GM23338 (cell line): ENCODE results near the gene H2AZ2. TPM values are rescaled to one million over a fixed set of nuclear protein-coding genes. Genes with fewer than 3 reads are reported as not detected.

Experiments used
- ATAC-seq: fragments of 200-7000 bp; cut with Tn5 transposase; 3 replicates; pipeline ENCODE4 v1.9.1; 2020
- DNase-seq: peaks from one replicate; pipeline ENCODE4 v3.0.0-alpha.2; 2015; ENCODE audit warnings: low spot score
- H2AFZ ChIP-seq: fragments of 200-600 bp; sonication (generic); 2 replicates; pipeline ENCODE4 v1.8.0; 2016; ENCODE audit warnings: antibody characterized with exemption, mild to moderate bottlenecking, moderate library complexity
- H3F3A ChIP-seq: fragments of 200-600 bp; sonication (generic); replicated peaks from 2 replicates; pipeline ENCODE4 v1.8.0; 2017; ENCODE audit warnings: antibody characterized with exemption, mixed run types, low read depth
- H3K27ac ChIP-seq: fragments of 200-600 bp; sonication (generic); 2 replicates; pipeline ENCODE4 v1.6.1; 2016; ENCODE audit warnings: low read depth
- H3K27me3 ChIP-seq: fragments of 200-600 bp; sonication (generic); 2 replicates; pipeline ENCODE4 v1.8.0; 2016; ENCODE audit warnings: mild to moderate bottlenecking, mixed run types, moderate library complexity; ENCODE audit not compliant: insufficient read depth
- H3K36me3 ChIP-seq: fragments of 200-600 bp; sonication (generic); 2 replicates; pipeline ENCODE4 v1.8.0; 2016; ENCODE audit warnings: mild to moderate bottlenecking; ENCODE audit not compliant: insufficient read depth
- H3K4me1 ChIP-seq: fragments of 200-600 bp; sonication (generic); 2 replicates; pipeline ENCODE4 v1.8.0; 2016; ENCODE audit warnings: mild to moderate bottlenecking, moderate library complexity; ENCODE audit not compliant: insufficient read depth
- H3K4me2 ChIP-seq: fragments of 200-600 bp; sonication (generic); 2 replicates; pipeline ENCODE4 v1.7.1; 2017; ENCODE audit warnings: mixed run types
- H3K4me3 ChIP-seq: fragments of 200-600 bp; sonication (generic); 2 replicates; pipeline ENCODE4 v1.6.1; 2016; ENCODE audit warnings: mixed run types
- H3K79me2 ChIP-seq: fragments of 200-600 bp; sonication (generic); replicated peaks from 2 replicates; pipeline ENCODE4 v1.8.0; 2017; ENCODE audit warnings: mild to moderate bottlenecking; ENCODE audit not compliant: insufficient read depth
- H3K9me2 ChIP-seq: fragments of 200-600 bp; sonication (generic); 2 replicates; pipeline ENCODE4 v1.8.0; 2017; ENCODE audit not compliant: insufficient read depth
- H4K20me1 ChIP-seq: fragments of 200-600 bp; sonication (generic); replicated peaks from 2 replicates; pipeline ENCODE4 v1.8.0; 2017; ENCODE audit warnings: mild to moderate bottlenecking; ENCODE audit not compliant: insufficient read depth
- H3K27ac Mint-ChIP-seq: 2 replicates; pipeline ENCODE4 v1.8.0; 2020; ENCODE audit warnings: inconsistent platforms, mild to moderate bottlenecking, moderate library complexity, mixed read lengths
- H3K27me3 Mint-ChIP-seq: 3 replicates; pipeline ENCODE4 v1.8.0; 2022; ENCODE audit warnings: low read depth, mild to moderate bottlenecking, moderate library complexity, mixed read lengths, inconsistent platforms; ENCODE audit not compliant: insufficient read depth, poor library complexity
- H3K36me3 Mint-ChIP-seq: 3 replicates; pipeline ENCODE4 v1.8.0; 2021; ENCODE audit warnings: low read depth, mild to moderate bottlenecking, inconsistent platforms, moderate library complexity, mixed read lengths
- H3K4me1 Mint-ChIP-seq: 3 replicates; pipeline ENCODE4 v1.8.0; 2020; ENCODE audit warnings: mild to moderate bottlenecking, inconsistent platforms, mixed read lengths
- H3K4me3 Mint-ChIP-seq: 3 replicates; pipeline ENCODE4 v1.8.0; 2021; ENCODE audit warnings: moderate library complexity, mild to moderate bottlenecking, inconsistent platforms, mixed read lengths
- H3K9me3 Mint-ChIP-seq: 3 replicates; pipeline ENCODE4 v1.8.0; 2020; ENCODE audit warnings: moderate library complexity, mild to moderate bottlenecking, inconsistent platforms, mixed read lengths
- CREB1 ChIP-seq: fragments of 250-450 bp; sonication (Bioruptor Pico); IDR thresholded peaks from 2 replicates; pipeline ENCODE4 v1.5.0; 2020; ENCODE audit warnings: low read depth, mild to moderate bottlenecking, moderate library complexity
- EZH2 ChIP-seq: fragments of 200-600 bp; sonication (generic); IDR thresholded peaks from one replicate; pipeline ENCODE4 v1.8.0; 2017; ENCODE audit warnings: antibody characterized with exemption, mild to moderate bottlenecking, low read depth; ENCODE audit not compliant: unreplicated experiment
- EZH2phosphoT487 ChIP-seq: fragments of 200-600 bp; sonication (generic); IDR thresholded peaks from one replicate; pipeline ENCODE4 v1.8.1; 2018; ENCODE audit warnings: antibody characterized with exemption; ENCODE audit not compliant: unreplicated experiment
- JUNB ChIP-seq: IDR thresholded peaks from one replicate; pipeline ENCODE4 v1.6.1; 2016; ENCODE audit warnings: antibody characterized with exemption; ENCODE audit not compliant: unreplicated experiment
- NANOG ChIP-seq: IDR thresholded peaks from 2 replicates; pipeline ENCODE4 v1.6.1; 2016; ENCODE audit warnings: antibody characterized with exemption, borderline replicate concordance
- POLR2AphosphoS5 ChIP-seq: IDR thresholded peaks from 2 replicates; pipeline ENCODE4 v1.6.1; 2016; ENCODE audit warnings: antibody characterized with exemption, low read depth
- STAT1 ChIP-seq: IDR thresholded peaks from one replicate; pipeline ENCODE4 v1.6.1; 2016; ENCODE audit warnings: antibody characterized with exemption; ENCODE audit not compliant: unreplicated experiment
- ZNF114 ChIP-seq: fragments of 250-450 bp; sonication (Bioruptor Pico); IDR thresholded peaks from 2 replicates; pipeline ENCODE4 v1.5.0; 2020; ENCODE audit warnings: mild to moderate bottlenecking, moderate library complexity
- ZNF331 ChIP-seq: fragments of 250-450 bp; sonication (Bioruptor Pico); IDR thresholded peaks from 2 replicates; pipeline ENCODE4 v1.5.0; 2020; ENCODE audit warnings: low read depth, mild to moderate bottlenecking, moderate library complexity
- ZNF462 ChIP-seq: fragments of 250-450 bp; sonication (Bioruptor Pico); IDR thresholded peaks from 2 replicates; pipeline ENCODE4 v1.5.0; 2020; ENCODE audit warnings: mild to moderate bottlenecking, moderate library complexity
- polyA plus RNA-seq: library from polyadenylated mRNA; unstranded; fragments of >200 nt; fragmentation: Nextera tagmentation; extraction: Ambion mirVana; gene quantifications from 2 replicates; pipeline ENCODE4 v1.2.1, GENCODE V29; 2016
- total RNA-seq: library from RNA; depleted of rRNA; stranded (reverse); fragments of >200 nt; shearing (Covaris generic); gene quantifications from 2 replicates; pipeline ENCODE4 v1.2.3, GENCODE V29; 2014
- TF ChIP-seq, protein P1 (sequence below): IDR thresholded peaks from 2 replicates; pipeline ENCODE4 v1.6.1; 2016; ENCODE audit warnings: antibody characterized with exemption
- TF ChIP-seq, protein P2 (sequence below): IDR thresholded peaks from one replicate; pipeline ENCODE4 v1.6.1; 2018; ENCODE audit warnings: antibody characterized with exemption; ENCODE audit not compliant: unreplicated experiment
- TF ChIP-seq, protein P3 (sequence below), 2 experiments: fragments of 200-600 bp in 1 of 2; sonication (generic) in 1 of 2; conservative IDR thresholded peaks; 2 replicates each; pipeline versions ENCODE4 v1.5.1 to v1.6.1; 2016 to 2017; ENCODE audit warnings: antibody characterized with exemption in 2 of 2, low read depth in 2 of 2, mild to moderate bottlenecking in 2 of 2, moderate library complexity in 1 of 2

Gene H2AZ2
- total and polyA plus RNA-seq, 2 experiments from 2014 or later = 215 to 390 TPM

- Mint-ChIP-seq H3K36me3 (peaks cover 20% of the 10 kb centered on the region), H3K27ac (peak within 1 kb of the TSS; percentile 99), H3K4me3 (peak within 1 kb of the TSS; percentile 92), H3K27me3 (peaks cover 11% of the 10 kb centered on the region), H3K4me1 (peaks cover 32% of the 10 kb centered on the region; the same call in 2 of the 3 replicates), H3K9me3 (peaks cover 4% of the 10 kb centered on the region; the same call in 1 of the 3 replicates)
- no peaks in the 10 kb centered on the region for H3K9me2 ChIP-seq
- H3K36me3 ChIP-seq = peaks cover 5% of the 10 kb centered on the region; the same call in 1 of the 2 replicates
- peak within 1 kb of the TSS; percentile 98 for H3K4me3 ChIP-seq
- peak within 1 kb of the TSS; percentile 97 for H2AFZ ChIP-seq
- no peaks in the 10 kb centered on the region for H3K27me3 ChIP-seq
- ATAC-seq (peak; percentile 87), DNase-seq (peak; percentile 96)
- peak within 1 kb of the TSS; percentile 99 for H3K4me2 ChIP-seq
- peaks cover 45% of the 10 kb centered on the region for H3K79me2 ChIP-seq
- peaks cover 29% of the 10 kb centered on the region for H4K20me1 ChIP-seq
- peak within 1 kb of the TSS; percentile 99 for H3K27ac ChIP-seq
- H3K4me1 ChIP-seq = peaks cover 29% of the 10 kb centered on the region
- no peak for TF ChIP-seq ZNF114 (CRISPR knock-in tag)
- TF ChIP-seq POLR2AphosphoS5 = peak; percentile 75
- no peak for TF ChIP-seq JUNB
- no peak for TF ChIP-seq ZNF462 (CRISPR knock-in tag)
- no peak for TF ChIP-seq EZH2
- TF ChIP-seq CREB1 = peak; percentile 99
- no peak for TF ChIP-seq NANOG
- TF ChIP-seq STAT1 = no peak
- TF ChIP-seq EZH2phosphoT487 = no peak
- TF ChIP-seq, protein P1, sequence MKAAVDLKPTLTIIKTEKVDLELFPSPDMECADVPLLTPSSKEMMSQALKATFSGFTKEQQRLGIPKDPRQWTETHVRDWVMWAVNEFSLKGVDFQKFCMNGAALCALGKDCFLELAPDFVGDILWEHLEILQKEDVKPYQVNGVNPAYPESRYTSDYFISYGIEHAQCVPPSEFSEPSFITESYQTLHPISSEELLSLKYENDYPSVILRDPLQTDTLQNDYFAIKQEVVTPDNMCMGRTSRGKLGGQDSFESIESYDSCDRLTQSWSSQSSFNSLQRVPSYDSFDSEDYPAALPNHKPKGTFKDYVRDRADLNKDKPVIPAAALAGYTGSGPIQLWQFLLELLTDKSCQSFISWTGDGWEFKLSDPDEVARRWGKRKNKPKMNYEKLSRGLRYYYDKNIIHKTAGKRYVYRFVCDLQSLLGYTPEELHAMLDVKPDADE = peak; percentile 69; the same call in 1 of the 2 replicates
- no peak for TF ChIP-seq ZNF331 (CRISPR knock-in tag)
- TF ChIP-seq, protein P2, sequence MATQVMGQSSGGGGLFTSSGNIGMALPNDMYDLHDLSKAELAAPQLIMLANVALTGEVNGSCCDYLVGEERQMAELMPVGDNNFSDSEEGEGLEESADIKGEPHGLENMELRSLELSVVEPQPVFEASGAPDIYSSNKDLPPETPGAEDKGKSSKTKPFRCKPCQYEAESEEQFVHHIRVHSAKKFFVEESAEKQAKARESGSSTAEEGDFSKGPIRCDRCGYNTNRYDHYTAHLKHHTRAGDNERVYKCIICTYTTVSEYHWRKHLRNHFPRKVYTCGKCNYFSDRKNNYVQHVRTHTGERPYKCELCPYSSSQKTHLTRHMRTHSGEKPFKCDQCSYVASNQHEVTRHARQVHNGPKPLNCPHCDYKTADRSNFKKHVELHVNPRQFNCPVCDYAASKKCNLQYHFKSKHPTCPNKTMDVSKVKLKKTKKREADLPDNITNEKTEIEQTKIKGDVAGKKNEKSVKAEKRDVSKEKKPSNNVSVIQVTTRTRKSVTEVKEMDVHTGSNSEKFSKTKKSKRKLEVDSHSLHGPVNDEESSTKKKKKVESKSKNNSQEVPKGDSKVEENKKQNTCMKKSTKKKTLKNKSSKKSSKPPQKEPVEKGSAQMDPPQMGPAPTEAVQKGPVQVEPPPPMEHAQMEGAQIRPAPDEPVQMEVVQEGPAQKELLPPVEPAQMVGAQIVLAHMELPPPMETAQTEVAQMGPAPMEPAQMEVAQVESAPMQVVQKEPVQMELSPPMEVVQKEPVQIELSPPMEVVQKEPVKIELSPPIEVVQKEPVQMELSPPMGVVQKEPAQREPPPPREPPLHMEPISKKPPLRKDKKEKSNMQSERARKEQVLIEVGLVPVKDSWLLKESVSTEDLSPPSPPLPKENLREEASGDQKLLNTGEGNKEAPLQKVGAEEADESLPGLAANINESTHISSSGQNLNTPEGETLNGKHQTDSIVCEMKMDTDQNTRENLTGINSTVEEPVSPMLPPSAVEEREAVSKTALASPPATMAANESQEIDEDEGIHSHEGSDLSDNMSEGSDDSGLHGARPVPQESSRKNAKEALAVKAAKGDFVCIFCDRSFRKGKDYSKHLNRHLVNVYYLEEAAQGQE = no peak
- TF ChIP-seq, protein P3, sequence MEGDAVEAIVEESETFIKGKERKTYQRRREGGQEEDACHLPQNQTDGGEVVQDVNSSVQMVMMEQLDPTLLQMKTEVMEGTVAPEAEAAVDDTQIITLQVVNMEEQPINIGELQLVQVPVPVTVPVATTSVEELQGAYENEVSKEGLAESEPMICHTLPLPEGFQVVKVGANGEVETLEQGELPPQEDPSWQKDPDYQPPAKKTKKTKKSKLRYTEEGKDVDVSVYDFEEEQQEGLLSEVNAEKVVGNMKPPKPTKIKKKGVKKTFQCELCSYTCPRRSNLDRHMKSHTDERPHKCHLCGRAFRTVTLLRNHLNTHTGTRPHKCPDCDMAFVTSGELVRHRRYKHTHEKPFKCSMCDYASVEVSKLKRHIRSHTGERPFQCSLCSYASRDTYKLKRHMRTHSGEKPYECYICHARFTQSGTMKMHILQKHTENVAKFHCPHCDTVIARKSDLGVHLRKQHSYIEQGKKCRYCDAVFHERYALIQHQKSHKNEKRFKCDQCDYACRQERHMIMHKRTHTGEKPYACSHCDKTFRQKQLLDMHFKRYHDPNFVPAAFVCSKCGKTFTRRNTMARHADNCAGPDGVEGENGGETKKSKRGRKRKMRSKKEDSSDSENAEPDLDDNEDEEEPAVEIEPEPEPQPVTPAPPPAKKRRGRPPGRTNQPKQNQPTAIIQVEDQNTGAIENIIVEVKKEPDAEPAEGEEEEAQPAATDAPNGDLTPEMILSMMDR (conservative IDR thresholded peaks at IDR 0.05; ENCODE audit: low read depth in 2 of 2) = no peak
- H3F3A ChIP-seq = peaks cover 13% of the 10 kb centered on the region; the same call in 1 of the 2 replicates
Observed at GRCh38 chr7:44885394-44886317, 37.8 kb upstream of the H2AZ2 start, which contains the start of gene PURB. Gene PURB, minus strand, starts transcription at chr7:44885530. Its CDS starts 182 bp downstream, at chr7:44885348.
